GM21390 (cell line): Measurements from ENCODE around the gene PATE2.

Experiments
- ATAC-seq: cut with Tn5 transposase; IDR thresholded peaks from one replicate; pipeline ENCODE4 v1.9.1; 2021; ENCODE audit not compliant: unreplicated experiment

PATE2 gene

GRCh38 chr11:125778728-125779127 lies at the start of gene PATE2:
TSS of gene PATE2 (minus strand) at chr11:125778828. CDS start at chr11:125778773, 55 bp downstream.
- ATAC-seq = no peak

DNA sequence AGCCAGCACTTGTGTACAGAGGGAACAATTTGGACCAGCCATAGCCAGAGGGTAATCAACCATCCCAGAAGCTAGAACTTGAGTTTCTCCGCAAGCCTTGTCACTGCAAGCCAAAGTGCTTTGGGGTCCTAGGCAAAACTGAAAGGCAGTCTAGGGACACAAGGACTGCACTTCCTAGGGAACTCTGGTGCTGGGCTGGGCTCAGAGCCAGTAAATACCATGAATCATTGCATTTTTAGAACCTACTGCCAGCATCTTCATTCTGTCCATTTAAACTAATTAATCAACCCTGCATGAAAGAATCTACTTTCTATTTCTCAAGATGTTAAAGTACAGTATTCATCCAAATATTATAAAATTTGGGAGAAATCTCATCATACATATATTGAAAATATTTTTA lies 29.3 kb upstream of the PATE2 start:
- no peak for ATAC-seq

GRCh38 chr11:125802387-125802786 lies 23.8 kb upstream of the PATE2 start:
- ATAC-seq = no peak

DNA sequence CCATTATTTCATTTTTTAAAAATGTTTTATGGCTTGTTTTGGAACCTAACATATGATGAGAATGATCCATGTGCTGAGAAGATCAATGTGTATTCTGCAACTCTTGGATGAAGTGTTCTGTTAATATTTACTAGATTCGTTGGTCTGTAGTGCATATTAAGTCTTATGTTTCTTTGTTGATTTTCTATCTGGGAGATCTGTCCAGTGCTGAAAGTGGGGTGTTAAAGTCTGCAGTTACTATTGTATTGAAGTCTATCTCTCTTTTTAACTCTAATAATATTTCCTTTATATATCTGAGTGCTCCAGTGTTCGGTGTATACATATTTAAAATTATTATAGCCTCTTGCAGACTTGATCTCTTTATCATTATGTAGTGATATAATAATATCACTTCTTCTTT lies 21.2 kb upstream of the PATE2 start:
- no peak for ATAC-seq

DNA sequence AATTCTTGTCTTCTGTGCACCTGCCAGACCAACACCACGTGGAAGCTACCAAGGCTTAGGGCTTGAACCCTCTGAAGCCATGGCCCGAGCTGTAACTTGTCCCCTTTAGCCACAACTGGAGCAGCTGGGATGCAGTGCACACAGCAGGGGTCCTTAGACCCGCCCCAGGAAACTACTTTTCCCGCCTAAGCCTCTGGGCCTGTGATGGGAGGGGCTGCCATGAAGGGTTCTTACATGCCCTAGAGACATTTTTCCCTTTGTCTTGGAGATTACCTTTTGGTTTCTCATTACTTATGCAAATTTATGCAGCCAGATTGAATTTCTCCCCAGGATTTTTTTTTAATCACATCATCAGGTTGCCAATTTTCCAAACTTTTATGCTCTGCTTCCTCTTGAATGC lies 19.0 kb upstream of the PATE2 start:
- no peak for ATAC-seq

GRCh38 chr11:125790825-125791224 lies 12.2 kb upstream of the PATE2 start:
- no peak for ATAC-seq

GRCh38 chr11:125787827-125788226 lies 9.2 kb upstream of the PATE2 start, which contains the start of gene PATE3:
TSS of gene PATE3 (plus strand) at chr11:125788127. CDS start at chr11:125788152, 25 bp downstream.
- ATAC-seq = no peak

DNA sequence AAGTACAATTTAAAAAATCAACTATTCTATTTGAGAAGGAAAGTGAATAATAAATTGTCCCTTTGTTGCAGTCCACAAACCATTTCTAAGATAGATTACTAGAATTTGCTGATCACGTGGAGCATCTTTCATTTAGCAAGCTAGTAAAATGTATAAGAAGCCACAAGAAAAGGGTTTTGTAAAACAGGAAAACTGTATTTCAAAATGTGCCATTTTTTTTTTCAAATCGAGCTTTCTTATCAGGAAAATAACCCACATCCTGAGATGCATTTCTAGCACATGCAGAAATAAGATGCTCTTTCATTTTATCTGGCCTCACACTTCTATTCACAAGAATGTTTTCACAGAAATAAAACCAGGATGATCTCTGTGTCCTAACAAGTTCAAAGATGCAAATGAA lies 6.0 kb upstream of the PATE2 start:
- no peak for ATAC-seq

GRCh38 chr11:125777309-125777708 lies 1.3 kb downstream of the PATE2 start:
- no peak for ATAC-seq

DNA sequence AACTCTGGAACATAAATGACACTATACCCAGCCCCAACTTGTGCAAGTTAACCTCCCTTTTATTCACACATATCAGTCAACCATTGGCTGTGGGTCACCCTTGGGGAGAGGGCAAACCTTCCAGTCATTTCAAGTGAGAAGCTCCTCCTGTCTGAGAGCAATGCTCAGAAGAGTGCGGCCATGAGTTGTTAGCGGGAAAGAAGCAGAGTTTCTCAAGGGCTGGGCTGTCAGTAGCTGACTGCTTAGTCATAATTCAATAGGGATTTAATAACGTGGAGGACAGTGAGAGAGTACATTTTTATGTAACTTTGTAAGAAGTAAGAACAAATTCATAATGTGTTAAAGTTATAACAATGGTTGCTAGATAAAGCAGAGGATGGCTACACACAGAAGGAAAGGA lies 5.1 kb downstream of the PATE2 start:
- ATAC-seq = no peak

GRCh38 chr11:125772834-125773505 lies 5.7 kb downstream of the PATE2 start:
- ATAC-seq = no peak

GRCh38 chr11:125770583-125770982 lies 8.0 kb downstream of the PATE2 start:
- ATAC-seq = no peak

DNA sequence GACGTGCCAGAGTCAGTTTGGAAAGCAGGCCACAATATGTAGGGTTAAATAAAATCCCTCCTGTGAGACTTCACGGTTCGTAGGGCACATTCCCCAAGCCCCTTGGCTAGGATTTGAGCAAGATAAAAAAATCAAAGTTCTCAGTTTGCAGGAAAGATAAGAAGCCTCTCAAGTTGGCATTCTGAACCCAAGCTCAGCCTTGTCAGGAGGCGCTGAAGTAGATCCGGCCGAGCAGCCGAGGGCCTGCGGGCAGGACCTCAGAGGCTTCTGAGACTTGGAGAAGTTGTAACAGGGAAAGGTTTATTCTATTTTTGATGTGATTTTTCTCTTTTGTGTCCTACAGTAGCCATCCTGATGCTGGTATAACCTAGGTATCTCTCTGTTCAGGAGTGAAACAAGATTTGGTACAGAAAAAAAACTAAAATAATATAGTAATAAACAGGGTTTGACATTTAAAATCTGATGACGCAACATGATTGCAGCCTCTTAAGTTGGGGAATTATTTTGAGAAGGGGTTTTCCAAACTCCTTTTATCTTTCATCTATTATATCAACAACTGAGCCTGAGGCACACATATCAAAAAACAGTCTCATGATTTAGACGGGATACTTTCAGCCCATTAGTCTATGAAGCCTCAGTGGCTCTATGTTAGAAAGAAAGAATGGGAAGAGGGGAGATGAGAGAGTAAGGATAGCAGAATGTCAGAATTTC lies 10.1 kb downstream of the PATE2 start:
- no peak for ATAC-seq

DNA sequence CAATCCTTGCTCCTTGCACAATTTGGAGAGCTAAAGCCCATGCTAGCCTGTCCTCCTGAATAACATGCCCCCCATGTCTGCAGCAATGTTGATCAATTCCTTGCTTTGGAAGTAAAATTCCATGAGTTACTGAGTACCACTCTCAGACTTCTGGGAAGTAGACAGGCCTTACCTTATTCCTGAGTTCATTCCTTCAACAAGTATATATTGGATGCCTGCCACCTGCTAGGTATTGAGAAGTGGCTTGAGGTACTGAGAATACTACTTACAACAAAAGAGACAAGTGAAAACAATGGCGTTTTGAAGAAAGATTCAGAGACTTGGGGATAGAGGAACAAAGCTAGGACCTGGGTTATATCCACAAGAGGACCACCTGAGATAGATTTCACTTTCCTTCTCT lies 12.4 kb downstream of the PATE2 start:
- no peak for ATAC-seq

- ATAC-seq = no peak
Observed at GRCh38 chr11:125763483-125763882, 15.1 kb downstream of the PATE2 start.

DNA sequence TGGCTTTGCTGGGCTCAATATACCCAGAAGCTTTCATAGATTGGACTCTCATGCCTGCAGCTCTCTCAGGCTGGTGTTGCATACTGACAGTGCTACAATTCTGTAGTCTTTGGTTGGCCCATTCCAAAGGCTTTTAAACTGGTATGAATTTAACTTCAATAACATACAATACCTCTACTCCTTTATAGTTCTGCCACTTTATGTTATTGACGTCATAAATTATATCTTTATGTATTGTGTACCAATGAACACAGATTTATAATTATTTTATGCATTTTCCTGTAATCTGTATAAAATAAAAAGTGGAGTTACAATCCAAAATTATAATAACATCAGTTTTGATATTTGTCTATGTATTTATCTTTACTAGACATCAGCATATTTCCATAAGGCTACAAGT lies 16.2 kb downstream of the PATE2 start:
- ATAC-seq = no peak

DNA sequence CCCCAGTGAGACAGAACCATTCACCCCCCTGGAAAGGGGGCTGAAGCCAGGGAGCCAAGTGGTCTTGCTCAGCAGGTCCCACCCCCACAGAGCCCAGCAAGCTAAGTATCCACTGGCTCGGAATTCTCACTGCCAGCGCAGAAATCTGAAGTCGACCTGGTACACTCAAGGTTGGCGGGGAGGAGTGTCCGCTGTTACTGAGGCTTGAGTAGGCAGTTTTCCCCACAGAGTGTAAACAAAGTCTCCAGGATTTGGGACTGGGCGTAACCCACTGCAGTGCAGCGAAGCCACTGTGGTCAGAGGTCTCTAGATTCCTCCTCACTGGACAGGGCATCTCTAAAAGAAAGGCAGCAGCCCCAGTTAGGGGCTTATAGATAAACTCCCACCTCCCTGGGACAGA lies 22.6 kb downstream of the PATE2 start:
- no peak for ATAC-seq

GRCh38 chr11:125750629-125751028 lies 28.0 kb downstream of the PATE2 start:
- no peak for ATAC-seq

DNA sequence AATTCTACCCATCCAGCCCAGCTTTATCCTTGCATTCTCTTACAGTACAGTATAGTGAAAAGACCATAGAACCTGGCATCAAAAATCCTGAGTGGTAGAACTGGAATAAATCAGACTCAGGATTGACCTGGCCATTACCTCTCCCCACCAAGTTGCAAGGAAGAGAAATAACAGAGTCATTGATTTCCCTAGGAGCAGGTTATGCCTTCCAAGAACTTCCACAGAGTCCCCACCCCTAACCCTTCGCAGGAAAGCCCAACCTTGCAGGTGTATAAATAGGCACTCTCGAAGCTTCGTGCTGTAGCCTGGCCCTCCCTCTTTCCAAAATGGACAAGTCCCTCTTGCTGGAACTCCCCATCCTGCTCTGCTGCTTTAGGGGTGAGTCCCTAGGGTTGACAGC lies 32.6 kb downstream of the PATE2 start, which contains the start of gene PATE1:
TSS of gene PATE1 (plus strand) at position 301 of the 400 bp plus-strand sequence. CDS start at position 327, 26 bp downstream.
- ATAC-seq = no peak

DNA sequence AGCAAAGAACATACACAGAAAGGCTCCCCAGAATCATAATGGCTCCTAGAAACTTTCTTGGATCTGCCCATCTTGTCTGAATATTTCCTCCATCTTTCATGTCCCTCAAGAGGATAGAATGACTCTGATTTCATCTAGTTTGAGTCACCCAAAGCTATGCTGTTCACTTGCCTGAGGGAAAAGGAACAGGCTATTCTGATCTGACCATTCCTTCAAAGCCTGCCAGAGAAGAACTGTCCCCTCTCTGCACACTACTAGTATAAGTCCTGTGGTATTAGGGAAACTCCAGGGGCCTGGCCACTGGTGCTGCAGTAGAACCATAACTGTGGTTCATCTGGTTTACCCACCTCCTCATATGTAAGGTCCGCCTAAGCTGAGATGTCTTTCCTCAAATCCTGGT lies 34.9 kb downstream of the PATE2 start:
- ATAC-seq = no peak

- ATAC-seq = no peak
Observed at GRCh38 chr11:125740617-125741016, 38.0 kb downstream of the PATE2 start.

GRCh38 chr11:125728969-125729368 lies 49.7 kb downstream of the PATE2 start:
- ATAC-seq = no peak
